K562 (cell line): ENCODE data around the gene GORASP1. TPM values are rescaled to one million over a fixed set of nuclear protein-coding genes. Genes with fewer than 3 reads are reported as not detected.

Experiments used
- CC2D1A ChIP-seq: fragments of 450-650 bp; IDR thresholded peaks from 2 replicates; pipeline ENCODE4 v1.6.1; 2017; ENCODE audit warnings: mild to moderate bottlenecking
- DPF2 ChIP-seq: fragments of 450-650 bp; IDR thresholded peaks from 2 replicates; pipeline ENCODE4 v1.6.1; 2016
- ESRRA ChIP-seq: fragments of 450-650 bp; IDR thresholded peaks from 2 replicates; pipeline ENCODE4 v1.6.1; 2014; ENCODE audit warnings: low read depth, mild to moderate bottlenecking, moderate library complexity, borderline replicate concordance
- ETV5 ChIP-seq: sonication (generic); formaldehyde crosslinking; IDR thresholded peaks from 2 replicates; pipeline ENCODE4 v1.4.0; 2020; ENCODE audit warnings: low read depth, mild to moderate bottlenecking, missing genetic modification reagents
- GABPB1 ChIP-seq: sonication (generic); formaldehyde crosslinking; IDR thresholded peaks from 2 replicates; pipeline ENCODE4 v1.8.0; 2022; ENCODE audit warnings: mild to moderate bottlenecking, missing genetic modification reagents
- KAT8 ChIP-seq: fragments of 450-650 bp; IDR thresholded peaks from 2 replicates; pipeline ENCODE4 v1.6.1; 2016; ENCODE audit warnings: low read depth, mild to moderate bottlenecking
- KDM5B ChIP-seq: fragments of 200-600 bp; sonication (generic); IDR thresholded peaks from 2 replicates; pipeline ENCODE4 v1.6.1; 2012; ENCODE audit warnings: low read depth, mild to moderate bottlenecking, moderate library complexity, low read length, control low read depth, inconsistent platforms; ENCODE audit not compliant: insufficient replicate concordance
- MYNN ChIP-seq, 2 experiments: sonication (generic); formaldehyde crosslinking in 1 of 2; IDR thresholded peaks; 2 replicates each; pipeline versions ENCODE4 v1.5.0 to v1.6.1; 2016 to 2020; ENCODE audit warnings: antibody characterized with exemption in 1 of 2, missing genetic modification reagents in 1 of 2
- NFE2L1 ChIP-seq: fragments of 450-650 bp; IDR thresholded peaks from 2 replicates; pipeline ENCODE4 v1.6.1; 2016; ENCODE audit warnings: missing genetic modification characterization, low read depth, mild to moderate bottlenecking, missing compliant biosample characterization, moderate library complexity, borderline replicate concordance
- NFRKB ChIP-seq: fragments of 450-650 bp; IDR thresholded peaks from 2 replicates; pipeline ENCODE4 v1.6.1; 2016; ENCODE audit warnings: low read depth
- NR2C2 ChIP-seq, 2 experiments: fragments of 200-800 bp in 1 of 2; sonication (Bioruptor generic) in 1 of 2; sonication (generic) in 1 of 2; formaldehyde crosslinking in 1 of 2; IDR thresholded peaks; 2 replicates each; pipeline versions ENCODE4 v1.6.1 to v1.8.0; 2016 to 2022; ENCODE audit warnings: mild to moderate bottlenecking in 1 of 2, missing compliant biosample characterization in 1 of 2, missing genetic modification characterization in 1 of 2, missing genetic modification reagents in 1 of 2
- NRF1 ChIP-seq, 2 experiments: fragments of 450-650 bp; IDR thresholded peaks in 1 of 2; conservative IDR thresholded peaks in 1 of 2; 2 replicates each; pipeline ENCODE4 v1.6.1; 2014; ENCODE audit warnings: mild to moderate bottlenecking in 2 of 2
- POU5F1 ChIP-seq: fragments of 150-350 bp; IDR thresholded peaks from 2 replicates; pipeline ENCODE4 v1.6.1; 2014; ENCODE audit warnings: borderline replicate concordance, low read length, low read depth, mild to moderate bottlenecking; ENCODE audit not compliant: partially characterized antibody
- RBFOX2 ChIP-seq: fragments of 200-400 bp; formaldehyde crosslinking; IDR thresholded peaks from 2 replicates; pipeline ENCODE4 v1.6.1; 2017; ENCODE audit warnings: low read depth, mild to moderate bottlenecking, low read length, moderate library complexity
- TAF1 ChIP-seq: IDR thresholded peaks from 2 replicates; pipeline ENCODE4 v1.6.1; 2011; ENCODE audit warnings: mild to moderate bottlenecking, low read length, moderate library complexity; ENCODE audit not compliant: insufficient read depth, control insufficient read depth, severe bottlenecking; ENCODE audit errors: extremely low read depth
- TAF7 ChIP-seq: fragments of 450-650 bp; IDR thresholded peaks from 2 replicates; pipeline ENCODE4 v1.6.1; 2016; ENCODE audit warnings: missing genetic modification characterization, missing compliant biosample characterization
- THRB ChIP-seq: fragments of 450-650 bp; formaldehyde crosslinking; conservative IDR thresholded peaks from 2 replicates; pipeline ENCODE4 v1.4.0; 2022; ENCODE audit warnings: mild to moderate bottlenecking, missing genetic modification characterization
- ZBTB33 ChIP-seq: sonication (generic); formaldehyde crosslinking; IDR thresholded peaks from 2 replicates; pipeline ENCODE4 v1.8.1; 2023; ENCODE audit warnings: mild to moderate bottlenecking, missing genetic modification reagents
- ZBTB7A ChIP-seq: IDR thresholded peaks from 2 replicates; pipeline ENCODE4 v1.6.1; 2011; ENCODE audit warnings: low read depth, mild to moderate bottlenecking, low read length, moderate library complexity, borderline replicate concordance; ENCODE audit not compliant: control insufficient read depth
- ZNF436 ChIP-seq: fragments of 250-450, 450-650 bp; sonication (Bioruptor Pico); formaldehyde crosslinking; IDR thresholded peaks from 2 replicates; pipeline ENCODE4 v1.7.0; 2020; ENCODE audit warnings: mild to moderate bottlenecking
- polyA plus RNA-seq, 8 experiments: library from polyadenylated mRNA; depleted of rRNA in 4 of 8; stranded (reverse) in 5 of 8; unstranded in 3 of 8; fragments of >200 nt; fragmentation: Nextera tagmentation in 2 of 8; fragmentation: Illumina TruSeq in 1 of 8; extraction: Ambion mirVana in 2 of 8; extraction: Trizol in 1 of 8; gene quantifications; 2 replicates each; pipeline versions ENCODE4 v1.2.1 to v1.2.3, GENCODE V29; 2011 to 2014; ENCODE audit warnings: inconsistent platforms in 1 of 8, missing spikeins in 1 of 8
- total RNA-seq, 7 experiments: library from RNA; depleted of rRNA in 6 of 7; stranded (reverse); fragments of >200 nt in 6 of 7; fragmentation: Illumina TruSeq in 2 of 7; extraction: Trizol in 2 of 7; gene quantifications; 2 replicates each; pipeline versions ENCODE4 v1.2.1 to v1.2.3, GENCODE V29; 2011 to 2021; ENCODE audit warnings: low replicate concordance in 1 of 7

The GORASP1 gene
- total and polyA plus RNA-seq, 9 of the 15 experiments (the other 6 are each of a cell fraction or from before 2014, with no cell fraction given): 8.4 to 87.9 (median 67.6) TPM

- TF ChIP-seq ESRRA (peak; percentile 12; the same call in 1 of the 2 replicates), TAF7 (tag) (peak; percentile 87), NRF1 (conservative IDR thresholded peaks at IDR 0.05 in 1 of 2, IDR thresholded peaks at IDR 0.05 in 1 of 2) (peak in 1 of 2 experiments; percentile 28; a peak in 1 of 4 replicates), KDM5B (peak; percentile 98), CC2D1A (peak; percentile 59; the same call in 1 of the 2 replicates), TAF1 (peak; percentile 98), RBFOX2 (peak; percentile 96), NFE2L1 (tag) (no peak), POU5F1 (peak; percentile 60), ZBTB33 (peak; percentile 93), THRB (CRISPR knock-in tag) (0 out of 2 replicates have a peak, but pooled peaks have one; percentile 5), DPF2 (peak; percentile 42; the same call in 1 of the 2 replicates), GABPB1 (CRISPR knock-in tag) (peak; percentile 98), MYNN (IDR thresholded peaks at IDR 0.05) (0 out of 2 replicates have a peak, but pooled peaks have one; percentile 7), MYNN (CRISPR knock-in tag; IDR thresholded peaks at IDR 0.05) (no peak), ETV5 (CRISPR knock-in tag) (peak; percentile 96), ZBTB7A (peak; percentile 87), ZNF436 (no peak), KAT8 (peak; percentile 53; the same call in 1 of the 2 replicates), NFRKB (peak; percentile 90), NR2C2 (CRISPR knock-in tag; IDR thresholded peaks at IDR 0.05) (0 out of 2 replicates have a peak, but pooled peaks have one; percentile 67), NR2C2 (tag; IDR thresholded peaks at IDR 0.05) (peak; percentile 97)
Measured at GRCh38 chr3:39051649-39052561, 55.5 kb downstream of the GORASP1 start, which contains the start of the genes SCN11A and WDR48 (continued).
